ENCODE results near the gene FAM204A. TPM values are rescaled to one million over a fixed set of nuclear protein-coding genes. Genes with fewer than 3 reads are reported as not detected.
A peak's percentile ranks its signal among the peaks of the same experiment; 100 is the strongest.

Gene FAM204A
- total and polyA plus RNA-seq, 2 of the 13 experiments (the other 11 are each of a cell fraction or from before 2014, with no cell fraction given): 9.2 to 61.0 TPM

DNA sequence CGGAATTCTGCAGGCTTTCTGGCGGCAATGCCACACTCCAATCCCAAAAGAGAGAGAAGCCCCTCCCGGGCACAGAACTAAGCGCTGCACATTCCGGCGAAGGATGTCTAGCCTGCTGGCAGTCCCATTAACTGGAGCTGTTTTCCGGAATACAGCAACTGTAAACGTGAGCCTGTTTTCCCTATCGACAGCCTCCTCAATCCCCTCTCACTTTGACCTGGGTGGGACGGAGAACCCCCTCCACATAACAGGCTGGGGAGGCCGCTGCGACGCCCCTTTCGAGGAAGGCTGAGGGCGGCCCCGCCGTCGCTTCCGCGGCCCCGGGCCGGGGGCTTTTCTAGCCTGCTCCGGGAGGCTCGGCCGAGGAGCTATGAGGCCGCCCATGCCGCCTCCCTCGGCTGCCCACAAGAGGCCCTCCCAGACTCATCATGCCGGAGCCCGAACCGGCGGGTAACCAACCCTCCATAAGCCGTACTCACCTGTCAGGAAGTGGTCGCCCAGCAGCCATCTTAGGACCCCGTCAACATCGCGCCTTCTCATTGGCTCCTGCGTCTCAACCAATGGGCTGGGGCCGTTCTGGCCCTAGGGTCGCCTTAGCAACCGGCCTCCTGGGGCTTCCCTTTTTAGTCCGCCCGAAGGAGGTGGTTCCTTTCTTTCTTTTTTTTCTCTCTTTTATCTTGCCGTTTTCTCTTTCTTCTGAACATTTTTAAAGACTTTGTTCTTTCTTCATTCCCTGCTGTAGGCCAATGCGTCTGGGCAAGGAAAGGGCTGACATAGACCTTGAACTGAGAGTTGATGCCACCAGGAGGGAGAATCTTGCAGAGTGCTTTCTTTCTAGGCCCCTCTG is at the start of gene FAM204A (continued):
- TF ChIP-seq ATRX (CRISPR knock-in tag; IDR thresholded peaks at IDR 0.05; ENCODE audit: borderline replicate concordance): no peak
- TF ChIP-seq, protein P1, sequence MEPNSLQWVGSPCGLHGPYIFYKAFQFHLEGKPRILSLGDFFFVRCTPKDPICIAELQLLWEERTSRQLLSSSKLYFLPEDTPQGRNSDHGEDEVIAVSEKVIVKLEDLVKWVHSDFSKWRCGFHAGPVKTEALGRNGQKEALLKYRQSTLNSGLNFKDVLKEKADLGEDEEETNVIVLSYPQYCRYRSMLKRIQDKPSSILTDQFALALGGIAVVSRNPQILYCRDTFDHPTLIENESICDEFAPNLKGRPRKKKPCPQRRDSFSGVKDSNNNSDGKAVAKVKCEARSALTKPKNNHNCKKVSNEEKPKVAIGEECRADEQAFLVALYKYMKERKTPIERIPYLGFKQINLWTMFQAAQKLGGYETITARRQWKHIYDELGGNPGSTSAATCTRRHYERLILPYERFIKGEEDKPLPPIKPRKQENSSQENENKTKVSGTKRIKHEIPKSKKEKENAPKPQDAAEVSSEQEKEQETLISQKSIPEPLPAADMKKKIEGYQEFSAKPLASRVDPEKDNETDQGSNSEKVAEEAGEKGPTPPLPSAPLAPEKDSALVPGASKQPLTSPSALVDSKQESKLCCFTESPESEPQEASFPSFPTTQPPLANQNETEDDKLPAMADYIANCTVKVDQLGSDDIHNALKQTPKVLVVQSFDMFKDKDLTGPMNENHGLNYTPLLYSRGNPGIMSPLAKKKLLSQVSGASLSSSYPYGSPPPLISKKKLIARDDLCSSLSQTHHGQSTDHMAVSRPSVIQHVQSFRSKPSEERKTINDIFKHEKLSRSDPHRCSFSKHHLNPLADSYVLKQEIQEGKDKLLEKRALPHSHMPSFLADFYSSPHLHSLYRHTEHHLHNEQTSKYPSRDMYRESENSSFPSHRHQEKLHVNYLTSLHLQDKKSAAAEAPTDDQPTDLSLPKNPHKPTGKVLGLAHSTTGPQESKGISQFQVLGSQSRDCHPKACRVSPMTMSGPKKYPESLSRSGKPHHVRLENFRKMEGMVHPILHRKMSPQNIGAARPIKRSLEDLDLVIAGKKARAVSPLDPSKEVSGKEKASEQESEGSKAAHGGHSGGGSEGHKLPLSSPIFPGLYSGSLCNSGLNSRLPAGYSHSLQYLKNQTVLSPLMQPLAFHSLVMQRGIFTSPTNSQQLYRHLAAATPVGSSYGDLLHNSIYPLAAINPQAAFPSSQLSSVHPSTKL (CRISPR knock-in tag; IDR thresholded peaks at IDR 0.05): peak; percentile 48; the same call in 1 of the 2 replicates
- TF ChIP-seq, protein P2, sequence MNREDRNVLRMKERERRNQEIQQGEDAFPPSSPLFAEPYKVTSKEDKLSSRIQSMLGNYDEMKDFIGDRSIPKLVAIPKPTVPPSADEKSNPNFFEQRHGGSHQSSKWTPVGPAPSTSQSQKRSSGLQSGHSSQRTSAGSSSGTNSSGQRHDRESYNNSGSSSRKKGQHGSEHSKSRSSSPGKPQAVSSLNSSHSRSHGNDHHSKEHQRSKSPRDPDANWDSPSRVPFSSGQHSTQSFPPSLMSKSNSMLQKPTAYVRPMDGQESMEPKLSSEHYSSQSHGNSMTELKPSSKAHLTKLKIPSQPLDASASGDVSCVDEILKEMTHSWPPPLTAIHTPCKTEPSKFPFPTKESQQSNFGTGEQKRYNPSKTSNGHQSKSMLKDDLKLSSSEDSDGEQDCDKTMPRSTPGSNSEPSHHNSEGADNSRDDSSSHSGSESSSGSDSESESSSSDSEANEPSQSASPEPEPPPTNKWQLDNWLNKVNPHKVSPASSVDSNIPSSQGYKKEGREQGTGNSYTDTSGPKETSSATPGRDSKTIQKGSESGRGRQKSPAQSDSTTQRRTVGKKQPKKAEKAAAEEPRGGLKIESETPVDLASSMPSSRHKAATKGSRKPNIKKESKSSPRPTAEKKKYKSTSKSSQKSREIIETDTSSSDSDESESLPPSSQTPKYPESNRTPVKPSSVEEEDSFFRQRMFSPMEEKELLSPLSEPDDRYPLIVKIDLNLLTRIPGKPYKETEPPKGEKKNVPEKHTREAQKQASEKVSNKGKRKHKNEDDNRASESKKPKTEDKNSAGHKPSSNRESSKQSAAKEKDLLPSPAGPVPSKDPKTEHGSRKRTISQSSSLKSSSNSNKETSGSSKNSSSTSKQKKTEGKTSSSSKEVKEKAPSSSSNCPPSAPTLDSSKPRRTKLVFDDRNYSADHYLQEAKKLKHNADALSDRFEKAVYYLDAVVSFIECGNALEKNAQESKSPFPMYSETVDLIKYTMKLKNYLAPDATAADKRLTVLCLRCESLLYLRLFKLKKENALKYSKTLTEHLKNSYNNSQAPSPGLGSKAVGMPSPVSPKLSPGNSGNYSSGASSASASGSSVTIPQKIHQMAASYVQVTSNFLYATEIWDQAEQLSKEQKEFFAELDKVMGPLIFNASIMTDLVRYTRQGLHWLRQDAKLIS (CRISPR knock-in tag; IDR thresholded peaks at IDR 0.05): no peak
- no peak for TF ChIP-seq ZFP82 (CRISPR knock-in tag; IDR thresholded peaks at IDR 0.05; ENCODE audit: borderline replicate concordance)
- no peak for TF ChIP-seq ZNF558 (CRISPR knock-in tag; IDR thresholded peaks at IDR 0.05; ENCODE audit: borderline replicate concordance)
- TF ChIP-seq ZMYM4 (CRISPR knock-in tag; IDR thresholded peaks at IDR 0.05): peak; percentile 54; the same call in 1 of the 2 replicates
- TF ChIP-seq, protein P3, sequence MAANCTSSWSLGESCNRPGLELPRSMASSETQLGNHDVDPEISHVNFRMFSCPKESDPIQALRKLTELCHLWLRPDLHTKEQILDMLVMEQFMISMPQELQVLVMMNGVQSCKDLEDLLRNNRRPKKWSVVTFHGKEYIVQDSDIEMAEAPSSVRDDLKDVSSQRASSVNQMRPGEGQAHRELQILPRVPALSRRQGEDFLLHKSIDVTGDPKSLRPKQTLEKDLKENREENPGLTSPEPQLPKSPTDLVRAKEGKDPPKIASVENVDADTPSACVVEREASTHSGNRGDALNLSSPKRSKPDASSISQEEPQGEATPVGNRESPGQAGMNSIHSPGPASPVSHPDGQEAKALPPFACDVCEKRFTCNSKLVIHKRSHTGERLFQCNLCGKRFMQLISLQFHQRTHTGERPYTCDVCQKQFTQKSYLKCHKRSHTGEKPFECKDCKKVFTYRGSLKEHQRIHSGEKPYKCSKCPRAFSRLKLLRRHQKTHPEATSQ (CRISPR knock-in tag; IDR thresholded peaks at IDR 0.05; ENCODE audit: borderline replicate concordance): no peak
- no peak for TF ChIP-seq ZNF441 (CRISPR knock-in tag; IDR thresholded peaks at IDR 0.05; ENCODE audit: borderline replicate concordance)
- no peak for TF ChIP-seq ZNF20 (CRISPR knock-in tag; IDR thresholded peaks at IDR 0.05)
- TF ChIP-seq, protein P4, sequence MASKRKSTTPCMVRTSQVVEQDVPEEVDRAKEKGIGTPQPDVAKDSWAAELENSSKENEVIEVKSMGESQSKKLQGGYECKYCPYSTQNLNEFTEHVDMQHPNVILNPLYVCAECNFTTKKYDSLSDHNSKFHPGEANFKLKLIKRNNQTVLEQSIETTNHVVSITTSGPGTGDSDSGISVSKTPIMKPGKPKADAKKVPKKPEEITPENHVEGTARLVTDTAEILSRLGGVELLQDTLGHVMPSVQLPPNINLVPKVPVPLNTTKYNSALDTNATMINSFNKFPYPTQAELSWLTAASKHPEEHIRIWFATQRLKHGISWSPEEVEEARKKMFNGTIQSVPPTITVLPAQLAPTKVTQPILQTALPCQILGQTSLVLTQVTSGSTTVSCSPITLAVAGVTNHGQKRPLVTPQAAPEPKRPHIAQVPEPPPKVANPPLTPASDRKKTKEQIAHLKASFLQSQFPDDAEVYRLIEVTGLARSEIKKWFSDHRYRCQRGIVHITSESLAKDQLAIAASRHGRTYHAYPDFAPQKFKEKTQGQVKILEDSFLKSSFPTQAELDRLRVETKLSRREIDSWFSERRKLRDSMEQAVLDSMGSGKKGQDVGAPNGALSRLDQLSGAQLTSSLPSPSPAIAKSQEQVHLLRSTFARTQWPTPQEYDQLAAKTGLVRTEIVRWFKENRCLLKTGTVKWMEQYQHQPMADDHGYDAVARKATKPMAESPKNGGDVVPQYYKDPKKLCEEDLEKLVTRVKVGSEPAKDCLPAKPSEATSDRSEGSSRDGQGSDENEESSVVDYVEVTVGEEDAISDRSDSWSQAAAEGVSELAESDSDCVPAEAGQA (IDR thresholded peaks at IDR 0.05; ENCODE audit: low read depth): peak; percentile 57; the same call in 1 of the 2 replicates
- TF ChIP-seq, protein P4 (CRISPR knock-in tag; IDR thresholded peaks at IDR 0.05; ENCODE audit: borderline replicate concordance): no peak
- 0 out of 2 replicates have a peak, but pooled peaks have one; percentile 42 for TF ChIP-seq MZF1 (CRISPR knock-in tag; IDR thresholded peaks at IDR 0.05; ENCODE audit: borderline replicate concordance)
